SK-N-SH (cell line): ENCODE measurements around the gene GABRR2.

Experiments used
- MAX ChIP-seq: IDR thresholded peaks from 2 replicates; pipeline ENCODE4 v1.4.0; 2012; ENCODE audit warnings: low read depth
- REST ChIP-seq: IDR thresholded peaks from 2 replicates; pipeline ENCODE4 v1.6.1; 2012; ENCODE audit warnings: mild to moderate bottlenecking, low read depth, low read length, moderate library complexity
- RXRA ChIP-seq: IDR thresholded peaks from 2 replicates; pipeline ENCODE4 v1.4.0; 2012; ENCODE audit warnings: low read depth, mild to moderate bottlenecking, borderline replicate concordance
- SMC3 ChIP-seq: IDR thresholded peaks from 2 replicates; pipeline ENCODE4 v1.6.1; 2012; ENCODE audit warnings: low read depth, low read length, improper control_type of control experiment

- TF ChIP-seq MAX = no peak
- TF ChIP-seq RXRA = no peak
- TF ChIP-seq REST = no peak
- TF ChIP-seq SMC3 = no peak
These were observed 3.6 kb downstream of the GABRR2 start for GRCh38 chr6:89311530-89311852.
